Right forelimb (tissue), 1 donor: Measurements from ENCODE around the gene FOSB.

Experiments used
- DNase-seq: peaks from one replicate; pipeline ENCODE4 v3.0.0-alpha.2; 2018

FOSB gene

GRCh38 chr19:45469132-45469944, 1.5 kb downstream of the FOSB start:
- peak; percentile 94 for DNase-seq

DNA sequence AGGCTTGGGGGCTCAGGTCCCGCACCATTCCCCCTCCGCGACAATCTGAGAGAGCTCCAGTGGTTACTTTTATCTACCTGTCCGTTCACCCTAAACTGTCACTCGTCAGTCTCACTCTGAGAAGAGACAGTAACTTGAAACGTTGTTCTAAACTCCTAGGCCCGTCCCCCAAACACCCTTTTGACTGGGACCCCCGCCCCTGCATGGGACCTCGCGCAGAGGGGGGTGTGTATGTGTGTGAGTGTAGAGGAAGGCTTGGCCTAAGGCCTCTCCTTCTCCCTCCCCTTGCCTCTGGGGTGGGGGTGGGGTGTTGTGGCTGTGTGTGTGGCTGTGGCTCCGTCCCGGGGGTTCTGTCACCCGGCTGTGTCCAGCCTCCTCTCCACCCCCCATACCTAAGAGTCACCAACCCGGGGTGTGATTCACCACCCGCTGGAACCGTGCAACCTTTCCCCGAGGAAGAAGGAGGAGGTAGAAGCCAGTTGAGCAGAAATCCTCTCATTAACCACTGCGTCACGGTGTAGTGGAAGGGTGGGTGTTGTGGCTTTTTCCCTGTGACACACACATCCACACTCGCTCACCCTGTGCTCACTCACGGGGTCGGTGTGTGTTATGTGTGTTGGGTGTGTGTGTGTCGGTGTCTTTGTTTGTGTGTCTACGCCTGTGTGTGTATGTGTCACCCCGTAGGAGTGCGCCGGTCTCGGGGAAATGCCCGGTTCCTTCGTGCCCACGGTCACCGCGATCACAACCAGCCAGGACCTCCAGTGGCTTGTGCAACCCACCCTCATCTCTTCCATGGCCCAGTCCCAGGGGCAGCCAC, 2.4 kb downstream of the FOSB start:
- peak; percentile 71 for DNase-seq

DNA sequence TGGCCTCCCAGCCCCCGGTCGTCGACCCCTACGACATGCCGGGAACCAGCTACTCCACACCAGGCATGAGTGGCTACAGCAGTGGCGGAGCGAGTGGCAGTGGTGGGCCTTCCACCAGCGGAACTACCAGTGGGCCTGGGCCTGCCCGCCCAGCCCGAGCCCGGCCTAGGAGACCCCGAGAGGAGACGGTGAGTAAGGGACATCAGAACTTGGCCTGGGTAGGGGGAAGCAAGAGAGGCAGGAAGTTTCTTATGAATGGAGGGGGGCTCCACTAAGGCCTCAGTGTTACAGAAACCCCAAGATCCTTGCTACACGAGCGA, 2.9 kb downstream of the FOSB start:
- DNase-seq = peak; percentile 60

DNA sequence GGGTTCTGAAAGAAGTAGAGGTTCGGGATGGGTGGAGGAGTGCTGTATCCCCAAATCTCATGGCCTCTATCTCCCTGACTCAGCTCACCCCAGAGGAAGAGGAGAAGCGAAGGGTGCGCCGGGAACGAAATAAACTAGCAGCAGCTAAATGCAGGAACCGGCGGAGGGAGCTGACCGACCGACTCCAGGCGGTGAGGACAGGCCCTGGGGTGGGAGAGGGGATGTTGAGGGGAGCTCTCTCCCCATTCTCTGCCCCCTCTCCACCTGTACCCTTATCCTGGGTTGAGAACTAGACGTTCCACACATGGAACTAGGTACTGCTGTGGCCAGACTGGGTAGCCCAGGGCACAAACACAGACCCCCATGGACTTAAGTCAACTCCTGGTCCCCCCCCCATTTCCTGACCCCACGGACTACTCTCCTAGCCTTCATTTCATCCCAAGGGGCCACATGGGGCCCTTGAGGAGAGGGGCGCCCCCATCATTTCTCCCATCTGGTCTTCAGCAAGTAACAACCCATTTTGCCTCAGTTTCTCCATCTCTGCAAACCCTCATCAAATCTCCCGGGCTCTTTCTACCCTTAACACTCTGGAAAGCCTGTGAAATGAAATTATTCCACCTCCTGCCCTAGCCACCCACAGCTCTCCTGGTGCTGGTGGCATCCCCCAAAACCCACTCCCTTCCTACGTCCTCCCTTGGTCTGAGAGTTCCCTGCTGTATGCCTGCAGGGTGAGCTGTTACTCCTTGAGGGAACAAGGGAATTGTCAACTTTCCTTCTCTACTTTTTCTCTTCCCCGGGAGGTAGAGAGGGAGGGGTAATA, 3.5 kb downstream of the FOSB start:
- DNase-seq = no peak

DNA sequence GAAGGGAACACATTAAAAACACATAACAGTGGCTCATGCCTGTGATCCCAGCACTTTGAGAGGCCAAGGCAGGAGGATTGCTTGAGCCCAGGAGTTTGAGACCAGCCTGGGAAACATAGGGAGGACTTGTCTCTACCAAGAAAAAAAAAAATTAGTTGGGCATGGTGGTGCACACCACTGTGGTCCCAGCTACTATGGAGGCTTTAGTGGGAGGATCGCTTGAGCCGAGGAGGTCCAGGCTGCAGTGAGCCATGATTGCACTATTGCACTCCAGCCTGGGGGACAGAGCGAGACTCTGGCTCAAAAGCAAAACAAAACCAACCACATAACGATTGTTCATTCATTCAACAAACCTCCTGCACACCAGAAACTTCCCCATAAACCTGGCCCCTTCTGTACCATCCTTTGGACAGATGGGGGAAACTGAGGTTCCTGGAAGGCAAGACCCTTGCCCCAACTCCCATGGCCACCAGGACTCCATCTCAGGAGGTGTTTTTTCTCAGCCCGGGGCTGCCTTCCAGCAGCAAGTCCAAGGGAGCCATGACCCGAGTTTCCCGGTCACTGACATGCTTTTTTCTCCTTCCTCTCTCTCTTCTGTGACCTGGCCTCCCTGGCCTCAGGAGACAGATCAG, 4.3 kb downstream of the FOSB start:
- DNase-seq = no peak

GRCh38 chr19:45472563-45473366, 5.0 kb downstream of the FOSB start:
- DNase-seq = peak; percentile 71

- DNase-seq = no peak
Measured at GRCh38 chr19:45473367-45473681, 5.5 kb downstream of the FOSB start.

DNA sequence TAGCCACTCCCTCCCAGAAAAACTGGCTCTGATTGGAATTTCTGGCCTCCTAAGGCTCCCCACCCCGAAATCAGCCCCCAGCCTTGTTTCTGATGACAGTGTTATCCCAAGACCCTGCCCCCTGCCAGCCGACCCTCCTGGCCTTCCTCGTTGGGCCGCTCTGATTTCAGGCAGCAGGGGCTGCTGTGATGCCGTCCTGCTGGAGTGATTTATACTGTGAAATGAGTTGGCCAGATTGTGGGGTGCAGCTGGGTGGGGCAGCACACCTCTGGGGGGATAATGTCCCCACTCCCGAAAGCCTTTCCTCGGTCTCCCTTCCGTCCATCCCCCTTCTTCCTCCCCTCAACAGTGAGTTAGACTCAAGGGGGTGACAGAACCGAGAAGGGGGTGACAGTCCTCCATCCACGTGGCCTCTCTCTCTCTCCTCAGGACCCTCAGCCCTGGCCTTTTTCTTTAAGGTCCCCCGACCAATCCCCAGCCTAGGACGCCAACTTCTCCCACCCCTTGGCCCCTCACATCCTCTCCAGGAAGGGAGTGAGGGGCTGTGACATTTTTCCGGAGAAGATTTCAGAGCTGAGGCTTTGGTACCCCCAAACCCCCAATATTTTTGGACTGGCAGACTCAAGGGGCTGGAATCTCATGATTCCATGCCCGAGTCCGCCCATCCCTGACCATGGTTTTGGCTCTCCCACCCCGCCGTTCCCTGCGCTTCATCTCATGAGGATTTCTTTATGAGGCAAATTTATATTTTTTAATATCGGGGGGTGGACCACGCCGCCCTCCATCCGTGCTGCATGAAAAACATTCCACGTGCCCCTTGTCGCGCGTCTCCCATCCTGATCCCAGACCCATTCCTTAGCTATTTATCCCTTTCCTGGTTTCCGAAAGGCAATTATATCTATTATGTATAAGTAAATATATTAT, 6.1 kb downstream of the FOSB start:
- DNase-seq = peak; percentile 67

DNA sequence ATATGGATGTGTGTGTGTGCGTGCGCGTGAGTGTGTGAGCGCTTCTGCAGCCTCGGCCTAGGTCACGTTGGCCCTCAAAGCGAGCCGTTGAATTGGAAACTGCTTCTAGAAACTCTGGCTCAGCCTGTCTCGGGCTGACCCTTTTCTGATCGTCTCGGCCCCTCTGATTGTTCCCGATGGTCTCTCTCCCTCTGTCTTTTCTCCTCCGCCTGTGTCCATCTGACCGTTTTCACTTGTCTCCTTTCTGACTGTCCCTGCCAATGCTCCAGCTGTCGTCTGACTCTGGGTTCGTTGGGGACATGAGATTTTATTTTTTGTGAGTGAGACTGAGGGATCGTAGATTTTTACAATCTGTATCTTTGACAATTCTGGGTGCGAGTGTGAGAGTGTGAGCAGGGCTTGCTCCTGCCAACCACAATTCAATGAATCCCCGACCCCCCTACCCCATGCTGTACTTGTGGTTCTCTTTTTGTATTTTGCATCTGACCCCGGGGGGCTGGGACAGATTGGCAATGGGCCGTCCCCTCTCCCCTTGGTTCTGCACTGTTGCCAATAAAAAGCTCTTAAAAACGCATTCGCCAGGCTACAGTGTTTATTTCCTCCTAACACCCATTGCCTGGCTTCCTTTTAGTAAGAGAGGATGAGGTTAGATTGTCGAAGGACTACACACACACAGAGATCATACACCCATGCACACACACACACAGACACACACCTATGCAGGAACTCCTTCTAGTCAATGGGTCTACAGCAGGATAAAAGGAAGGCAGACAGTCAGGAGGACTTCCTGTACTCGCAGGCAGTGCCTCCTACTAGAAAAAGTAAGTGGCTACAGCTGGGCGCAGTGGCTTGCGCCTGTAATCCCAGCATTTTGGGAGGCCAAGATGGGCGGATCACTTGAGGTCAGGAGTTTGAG, 7.1 kb downstream of the FOSB start:
- DNase-seq = peak; percentile 71

DNA sequence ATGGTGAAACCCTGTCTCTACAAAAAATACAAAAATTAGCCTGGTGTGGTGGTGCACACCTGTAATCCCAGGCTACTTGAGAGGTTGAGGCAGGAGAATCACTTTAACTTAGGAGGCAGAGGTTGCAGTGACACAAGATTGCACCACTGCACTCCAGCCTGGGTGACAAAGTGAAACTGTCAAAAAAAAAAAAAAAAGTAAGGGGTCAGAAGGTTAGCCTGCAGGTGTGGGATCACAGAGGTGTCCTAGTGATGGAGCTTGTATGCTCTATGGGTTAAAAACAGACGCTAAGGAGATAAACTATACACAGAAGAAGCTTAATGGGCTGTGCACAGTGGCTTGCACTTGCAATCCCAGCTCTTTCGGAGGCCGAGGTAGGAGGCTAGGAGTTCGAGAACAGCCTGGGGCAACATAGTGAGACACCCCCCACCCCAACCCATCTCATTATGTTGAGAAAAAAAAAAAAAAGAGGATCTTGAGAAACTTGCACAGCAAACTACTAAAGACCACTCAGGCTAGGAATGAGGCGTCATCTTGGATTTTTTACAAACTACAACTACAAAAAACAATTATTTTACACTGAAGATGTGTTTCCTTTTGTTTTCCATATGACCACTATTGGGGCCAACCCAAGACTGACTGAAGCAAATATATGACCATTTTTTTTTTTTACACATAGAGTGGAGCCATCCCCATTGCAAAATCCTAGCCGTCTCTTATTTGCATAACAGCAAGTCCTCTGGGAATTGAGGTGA, 7.9 kb downstream of the FOSB start:
- peak; percentile 53 for DNase-seq

DNA sequence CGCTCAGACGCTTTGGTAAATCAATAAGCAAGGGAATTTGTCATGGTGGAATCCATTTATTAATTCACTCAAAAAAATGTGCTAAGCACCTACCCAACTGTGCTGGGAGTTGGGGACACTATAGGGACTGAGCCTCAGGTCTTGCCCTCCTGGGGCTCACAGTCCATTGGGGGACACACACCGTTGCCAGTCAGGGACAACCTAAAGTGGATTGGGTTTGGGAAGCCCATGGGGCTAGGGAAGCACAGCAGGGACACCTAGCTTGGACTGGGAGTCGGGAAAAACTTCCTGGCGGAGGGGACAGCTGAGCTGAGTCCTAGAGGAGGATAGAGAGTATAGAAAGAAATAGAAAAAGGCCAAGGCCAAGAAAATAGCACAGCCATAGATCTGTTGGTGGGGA, 8.5 kb downstream of the FOSB start:
- DNase-seq = peak; percentile 66

DNA sequence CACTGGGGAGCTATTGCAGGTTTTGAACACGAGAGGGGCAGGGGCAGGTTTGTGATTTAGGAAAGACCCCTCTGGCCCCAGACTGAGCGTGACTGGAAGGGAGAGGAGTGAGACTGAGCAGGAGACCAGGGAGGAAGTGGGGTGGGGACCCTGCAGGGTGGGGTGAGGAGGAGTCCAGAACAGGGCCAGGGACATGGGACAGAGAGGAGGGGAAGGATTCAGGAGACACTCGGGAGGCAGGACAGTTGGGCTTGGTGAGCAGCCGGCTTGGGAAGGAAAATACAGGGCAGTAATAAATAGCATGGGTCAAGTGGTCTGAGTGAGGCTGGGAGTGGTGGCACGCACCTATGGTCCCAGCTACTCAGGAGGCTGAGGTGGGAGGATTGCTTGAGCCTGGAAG, 9.4 kb downstream of the FOSB start:
- peak; percentile 52 for DNase-seq

- DNase-seq = peak; percentile 61
Measured at GRCh38 chr19:45477713-45478453, 10.1 kb downstream of the FOSB start.

DNA sequence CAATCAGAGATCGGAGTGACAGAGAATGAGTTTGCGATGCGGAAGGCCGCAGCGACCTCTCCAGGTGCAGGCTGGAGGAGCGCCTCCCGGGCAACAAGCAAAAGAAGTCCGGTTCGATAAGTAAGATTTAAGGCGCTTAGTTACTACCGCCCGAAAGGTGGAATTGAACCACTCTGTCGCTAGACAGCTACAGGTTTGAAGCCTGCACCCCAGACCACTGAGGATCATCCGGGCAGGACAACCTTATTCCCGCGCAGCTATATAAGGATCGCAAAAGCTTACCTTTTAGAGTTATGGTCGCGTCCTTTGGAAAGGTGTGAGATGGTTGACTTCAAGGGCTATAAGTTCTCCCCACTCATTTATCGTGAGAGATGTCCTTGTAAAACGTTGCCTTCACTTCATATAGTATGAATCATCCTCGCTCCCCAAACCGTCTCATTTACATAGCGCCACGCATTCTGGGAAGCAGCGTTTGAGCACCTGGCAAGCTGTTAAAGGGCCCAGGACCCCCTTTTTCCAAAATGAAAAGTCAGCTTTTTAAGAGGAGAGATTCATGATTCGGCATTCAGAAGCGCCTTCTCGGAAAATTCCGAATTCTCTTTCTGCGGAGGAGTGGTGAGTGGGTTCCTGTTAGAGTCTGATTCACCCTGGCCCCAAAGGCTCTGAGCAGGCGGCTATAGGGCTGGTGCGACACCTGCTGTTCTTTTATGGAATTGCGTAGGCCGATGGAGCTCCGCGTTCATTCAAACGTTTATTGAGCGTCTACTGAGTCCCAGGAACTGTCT, 10.8 kb downstream of the FOSB start:
- DNase-seq = peak; percentile 91

GRCh38 chr19:45483033-45483432, 15.2 kb downstream of the FOSB start:
- DNase-seq = no peak

- no peak for DNase-seq
Measured at GRCh38 chr19:45484273-45484945, 16.6 kb downstream of the FOSB start.
